Measurements from ENCODE around the gene FAT1.

The FAT1 gene

GRCh38 chr4:186702940-186703339 lies 20.7 kb downstream of the FAT1 start:
- DNase-seq: no peak
- TF ChIP-seq GATA1 (IDR thresholded peaks at IDR 0.05; ENCODE audit: low read depth, low read length) (no peak), POLR2A (IDR thresholded peaks at IDR 0.05; ENCODE audit: low read length) (no peak)

GRCh38 chr4:186702297-186702696 lies 21.4 kb downstream of the FAT1 start:
- no peak for TF ChIP-seq GATA1 (IDR thresholded peaks at IDR 0.05; ENCODE audit: low read depth, low read length)
- no peak for TF ChIP-seq POLR2A (IDR thresholded peaks at IDR 0.05; ENCODE audit: low read length)
- no peak for DNase-seq

- DNase-seq: no peak
- TF ChIP-seq GATA1 (IDR thresholded peaks at IDR 0.05; ENCODE audit: low read depth, low read length) (no peak), POLR2A (IDR thresholded peaks at IDR 0.05; ENCODE audit: low read length) (no peak)
Observed at GRCh38 chr4:186701788-186702187, 21.9 kb downstream of the FAT1 start.

GRCh38 chr4:186701273-186701672 lies 22.4 kb downstream of the FAT1 start:
- no peak for DNase-seq
- TF ChIP-seq POLR2A (IDR thresholded peaks at IDR 0.05; ENCODE audit: low read length): no peak
- TF ChIP-seq GATA1 (IDR thresholded peaks at IDR 0.05; ENCODE audit: low read depth, low read length): no peak

- DNase-seq: no peak
- TF ChIP-seq GATA1 (IDR thresholded peaks at IDR 0.05; ENCODE audit: low read depth, low read length) (no peak), POLR2A (IDR thresholded peaks at IDR 0.05; ENCODE audit: low read length) (no peak)
Observed at GRCh38 chr4:186700746-186701145, 22.9 kb downstream of the FAT1 start.

- TF ChIP-seq GATA1 (IDR thresholded peaks at IDR 0.05; ENCODE audit: low read depth, low read length) (no peak), POLR2A (IDR thresholded peaks at IDR 0.05; ENCODE audit: low read length) (no peak)
- no peak for DNase-seq
Observed at GRCh38 chr4:186699881-186700397, 23.7 kb downstream of the FAT1 start.

- DNase-seq: no peak
- no peak for TF ChIP-seq POLR2A (IDR thresholded peaks at IDR 0.05; ENCODE audit: low read length)
Observed at GRCh38 chr4:186699298-186699697, 24.4 kb downstream of the FAT1 start.

- no peak for DNase-seq
- TF ChIP-seq POLR2A (IDR thresholded peaks at IDR 0.05; ENCODE audit: low read length) (no peak), GATA1 (IDR thresholded peaks at IDR 0.05; ENCODE audit: low read depth, low read length) (no peak)
Observed at GRCh38 chr4:186698525-186698924, 25.1 kb downstream of the FAT1 start.

- no peak for DNase-seq
- TF ChIP-seq POLR2A (IDR thresholded peaks at IDR 0.05; ENCODE audit: low read length): no peak
- no peak for TF ChIP-seq GATA1 (IDR thresholded peaks at IDR 0.05; ENCODE audit: low read depth, low read length)
Observed at GRCh38 chr4:186698028-186698427, 25.6 kb downstream of the FAT1 start.

GRCh38 chr4:186695392-186695791 lies 28.3 kb downstream of the FAT1 start:
- no peak for TF ChIP-seq POLR2A (IDR thresholded peaks at IDR 0.05; ENCODE audit: low read length)
- TF ChIP-seq GATA1 (IDR thresholded peaks at IDR 0.05; ENCODE audit: low read depth, low read length): no peak

GRCh38 chr4:186693894-186694293 lies 29.8 kb downstream of the FAT1 start:
- no peak for DNase-seq
- TF ChIP-seq POLR2A (IDR thresholded peaks at IDR 0.05; ENCODE audit: low read length) (no peak), GATA1 (IDR thresholded peaks at IDR 0.05; ENCODE audit: low read depth, low read length) (no peak)

More at GRCh38 chr4:186695392-186695791, 28.3 kb downstream of the FAT1 start:
- DNase-seq: no peak

GRCh38 chr4:186693159-186693815 lies 30.4 kb downstream of the FAT1 start:
- peak; percentile 55 to 57 for DNase-seq
- TF ChIP-seq POLR2A (IDR thresholded peaks at IDR 0.05; ENCODE audit: low read length): no peak
- no peak for TF ChIP-seq GATA1 (IDR thresholded peaks at IDR 0.05; ENCODE audit: low read depth, low read length)

GRCh38 chr4:186691396-186691795 lies 32.3 kb downstream of the FAT1 start:
- no peak for DNase-seq
- TF ChIP-seq POLR2A (IDR thresholded peaks at IDR 0.05; ENCODE audit: low read length) (no peak), GATA1 (IDR thresholded peaks at IDR 0.05; ENCODE audit: low read depth, low read length) (no peak)

- TF ChIP-seq POLR2A (IDR thresholded peaks at IDR 0.05; ENCODE audit: low read length): no peak
- no peak for TF ChIP-seq GATA1 (IDR thresholded peaks at IDR 0.05; ENCODE audit: low read depth, low read length)
- no peak for DNase-seq
Observed at GRCh38 chr4:186689476-186689875, 34.2 kb downstream of the FAT1 start.

GRCh38 chr4:186688150-186688943 lies 35.3 kb downstream of the FAT1 start:
- DNase-seq: no peak
- no peak for TF ChIP-seq POLR2A (IDR thresholded peaks at IDR 0.05; ENCODE audit: low read length)
- no peak for TF ChIP-seq GATA1 (IDR thresholded peaks at IDR 0.05; ENCODE audit: low read depth, low read length)

Measured in erythroblast (primary cell).